SK-N-MC (cell line): ENCODE results near the gene ARHGAP24.

Source experiments
- EZH2 ChIP-seq: fragments of 200-600 bp; sonication (generic); IDR thresholded peaks from one replicate; pipeline ENCODE4 v1.6.1; 2017; ENCODE audit warnings: antibody characterized with exemption
- POLR2AphosphoS5 ChIP-seq: IDR thresholded peaks from 2 replicates; pipeline ENCODE4 v1.6.1; 2012; ENCODE audit warnings: mild to moderate bottlenecking, low read depth, low read length, borderline replicate concordance

GRCh38 chr4:85734424-85734831 is 259.5 kb downstream of the ARHGAP24 start:
- no peak for TF ChIP-seq EZH2
- no peak for TF ChIP-seq POLR2AphosphoS5
